ENCODE results near the gene AUTS2.

The AUTS2 gene

GRCh38 chr7:69833964-69834363 is 235.7 kb downstream of the AUTS2 start:
- Histone ChIP-seq H3K27ac (no peak overlapping the region), H3K9me3 (no peaks in the 10 kb centered on the region), H3K4me3 (ENCODE audit: low read depth in 1 of 2, low read length in 1 of 2) (no peak overlapping the region), H3K4me1 (ENCODE audit: control insufficient read depth in 1 of 2, insufficient read depth in 1 of 2, low read depth in 1 of 2, low read length in 1 of 2) (no peaks in the 10 kb centered on the region), H3K27me3 (no peaks in the 10 kb centered on the region), H3K36me3 (no peaks in the 10 kb centered on the region)
- TF ChIP-seq CTCF (IDR thresholded peaks at IDR 0.05): no peak

- no peak overlapping the region for H3K27ac ChIP-seq
- H3K27me3 ChIP-seq: no peaks in the 10 kb centered on the region
- H3K4me3 ChIP-seq (ENCODE audit: low read depth in 1 of 2, low read length in 1 of 2): no peak overlapping the region
- no peak for TF ChIP-seq CTCF (IDR thresholded peaks at IDR 0.05)
- no peaks in the 10 kb centered on the region for H3K9me3 ChIP-seq
- H3K36me3 ChIP-seq: no peaks in the 10 kb centered on the region
- no peaks in the 10 kb centered on the region for H3K4me1 ChIP-seq (ENCODE audit: control insufficient read depth in 1 of 2, insufficient read depth in 1 of 2, low read depth in 1 of 2, low read length in 1 of 2)
These were observed 238.4 kb downstream of the AUTS2 start for GRCh38 chr7:69836702-69837101.

- TF ChIP-seq CTCF (IDR thresholded peaks at IDR 0.05): no peak
- no peak overlapping the region for H3K27ac ChIP-seq
These were observed 239.3 kb downstream of the AUTS2 start for GRCh38 chr7:69837387-69838068.

GRCh38 chr7:69839782-69840181 is 241.5 kb downstream of the AUTS2 start:
- H3K4me3 ChIP-seq (ENCODE audit: low read depth in 1 of 2, low read length in 1 of 2): no peak overlapping the region
- no peaks in the 10 kb centered on the region for H3K9me3 ChIP-seq
- H3K27me3 ChIP-seq: no peaks in the 10 kb centered on the region
- H3K36me3 ChIP-seq: no peaks in the 10 kb centered on the region
- TF ChIP-seq CTCF (IDR thresholded peaks at IDR 0.05): no peak
- H3K27ac ChIP-seq: no peak overlapping the region
- H3K4me1 ChIP-seq (ENCODE audit: control insufficient read depth in 1 of 2, insufficient read depth in 1 of 2, low read depth in 1 of 2, low read length in 1 of 2): no peaks in the 10 kb centered on the region

More at GRCh38 chr7:69837387-69838068, 239.3 kb downstream of the AUTS2 start:
- no peak overlapping the region for H3K4me3 ChIP-seq (ENCODE audit: low read depth in 1 of 2, low read length in 1 of 2)
- H3K4me1 ChIP-seq (ENCODE audit: control insufficient read depth in 1 of 2, insufficient read depth in 1 of 2, low read depth in 1 of 2, low read length in 1 of 2): no peaks in the 10 kb centered on the region
- H3K36me3 ChIP-seq: no peaks in the 10 kb centered on the region
- no peaks in the 10 kb centered on the region for H3K27me3 ChIP-seq
- H3K9me3 ChIP-seq: no peaks in the 10 kb centered on the region

GRCh38 chr7:69840248-69840647 is 242.0 kb downstream of the AUTS2 start:
- H3K27ac ChIP-seq: no peak overlapping the region
- no peaks in the 10 kb centered on the region for H3K36me3 ChIP-seq
- H3K4me3 ChIP-seq (ENCODE audit: low read depth in 1 of 2, low read length in 1 of 2): no peak overlapping the region
- no peaks in the 10 kb centered on the region for H3K4me1 ChIP-seq (ENCODE audit: control insufficient read depth in 1 of 2, insufficient read depth in 1 of 2, low read depth in 1 of 2, low read length in 1 of 2)
- no peaks in the 10 kb centered on the region for H3K27me3 ChIP-seq
- no peak for TF ChIP-seq CTCF (IDR thresholded peaks at IDR 0.05)
- no peaks in the 10 kb centered on the region for H3K9me3 ChIP-seq

Data from neutrophil (primary cell).